ENCODE measurements around the gene GUCY1A1.

- TF ChIP-seq CTCF (conservative IDR thresholded peaks at IDR 0.05): no peak
- TF ChIP-seq EZH2 (IDR thresholded peaks at IDR 0.05; ENCODE audit: low read depth): no peak
Measured at GRCh38 chr4:155688211-155688610, 21.6 kb downstream of the GUCY1A1 start.
